ENCODE results near the gene TMPRSS6.

Gene TMPRSS6

GRCh38 chr22:37126383-37126782 is 16.9 kb upstream of the TMPRSS6 start:
- no peak for TF ChIP-seq CTCF (conservative IDR thresholded peaks at IDR 0.05; ENCODE audit: low read length)
- no peak for DNase-seq (ENCODE audit: low read depth)
- no peak overlapping the region for H3K4me3 ChIP-seq (ENCODE audit: low read length)

- TF ChIP-seq CTCF (conservative IDR thresholded peaks at IDR 0.05; ENCODE audit: low read length) = no peak
- no peak for DNase-seq (ENCODE audit: low read depth)
Measured at GRCh38 chr22:37123649-37124048, 14.1 kb upstream of the TMPRSS6 start.

GRCh38 chr22:37122598-37123180 is 13.2 kb upstream of the TMPRSS6 start:
- DNase-seq (ENCODE audit: low read depth) = peak; percentile 2
- H3K4me3 ChIP-seq (ENCODE audit: low read length) = no peak overlapping the region
- no peak for TF ChIP-seq CTCF (conservative IDR thresholded peaks at IDR 0.05; ENCODE audit: low read length)

More at GRCh38 chr22:37123649-37124048, 14.1 kb upstream of the TMPRSS6 start:
- no peak overlapping the region for H3K4me3 ChIP-seq (ENCODE audit: low read length)

GRCh38 chr22:37121887-37122591 is 12.5 kb upstream of the TMPRSS6 start:
- H3K4me3 ChIP-seq (ENCODE audit: low read length) = no peak overlapping the region
- peak; percentile 15 for DNase-seq (ENCODE audit: low read depth)
- no peak for TF ChIP-seq CTCF (conservative IDR thresholded peaks at IDR 0.05; ENCODE audit: low read length)

GRCh38 chr22:37120569-37121340 is 11.2 kb upstream of the TMPRSS6 start:
- H3K4me3 ChIP-seq (ENCODE audit: low read length) = no peak overlapping the region
- TF ChIP-seq CTCF (conservative IDR thresholded peaks at IDR 0.05; ENCODE audit: low read length) = no peak
- no peak for DNase-seq (ENCODE audit: low read depth)

- TF ChIP-seq CTCF (conservative IDR thresholded peaks at IDR 0.05; ENCODE audit: low read length) = no peak
- no peak for DNase-seq (ENCODE audit: low read depth)
- no peak overlapping the region for H3K4me3 ChIP-seq (ENCODE audit: low read length)
Measured at GRCh38 chr22:37119872-37120271, 10.4 kb upstream of the TMPRSS6 start.
